K562 (cell line): ENCODE results near the gene SHC1. TPM values are rescaled to one million over a fixed set of nuclear protein-coding genes. Genes with fewer than 3 reads are reported as not detected.
A peak's percentile ranks its signal among the peaks of the same experiment; 100 is the strongest.

Experiments
- DNMT1 ChIP-seq: fragments of 450-650 bp; IDR thresholded peaks from 2 replicates; pipeline ENCODE4 v1.6.1; 2016; ENCODE audit warnings: antibody characterized with exemption, mild to moderate bottlenecking
- NCOR1 ChIP-seq: fragments of 450-650 bp; IDR thresholded peaks from 2 replicates; pipeline ENCODE4 v1.6.1; 2016; ENCODE audit warnings: mild to moderate bottlenecking, moderate library complexity
- RAD21 ChIP-seq, 2 experiments: fragments of 250-450 bp in 1 of 2; fragments of 450-650 bp in 1 of 2; sonication (Bioruptor Pico) in 1 of 2; formaldehyde crosslinking in 1 of 2; IDR thresholded peaks in 1 of 2; conservative IDR thresholded peaks in 1 of 2; 2 replicates each; pipeline versions ENCODE4 v1.4.0 to v1.8.0; 2020 to 2022; ENCODE audit warnings: mild to moderate bottlenecking in 2 of 2, moderate library complexity in 1 of 2
- TAF9B ChIP-seq: fragments of 450-650 bp; IDR thresholded peaks from 2 replicates; pipeline ENCODE4 v1.6.1; 2018; ENCODE audit warnings: mild to moderate bottlenecking; ENCODE audit not compliant: partially characterized antibody
- TOE1 ChIP-seq, 2 experiments: fragments of 450-650 bp in 1 of 2; sonication (generic) in 1 of 2; formaldehyde crosslinking in 1 of 2; IDR thresholded peaks; 2 replicates each; pipeline versions ENCODE4 v1.7.1 to v1.8.0; 2016 to 2022; ENCODE audit warnings: borderline replicate concordance in 2 of 2, mild to moderate bottlenecking in 2 of 2, antibody characterized with exemption in 1 of 2, inconsistent platforms in 1 of 2, low read depth in 1 of 2, missing genetic modification reagents in 1 of 2, moderate library complexity in 1 of 2
- ZNF830 ChIP-seq: fragments of 250-450 bp; sonication (Bioruptor Pico); IDR thresholded peaks from 2 replicates; pipeline ENCODE4 v1.5.0; 2021; ENCODE audit warnings: mild to moderate bottlenecking
- polyA plus RNA-seq, 8 experiments: library from polyadenylated mRNA; depleted of rRNA in 4 of 8; stranded (reverse) in 5 of 8; unstranded in 3 of 8; fragments of >200 nt; fragmentation: Nextera tagmentation in 2 of 8; fragmentation: Illumina TruSeq in 1 of 8; extraction: Ambion mirVana in 2 of 8; extraction: Trizol in 1 of 8; gene quantifications; 2 replicates each; pipeline versions ENCODE4 v1.2.1 to v1.2.3, GENCODE V29; 2011 to 2014; ENCODE audit warnings: inconsistent platforms in 1 of 8, missing spikeins in 1 of 8
- total RNA-seq, 7 experiments: library from RNA; depleted of rRNA in 6 of 7; stranded (reverse); fragments of >200 nt in 6 of 7; fragmentation: Illumina TruSeq in 2 of 7; extraction: Trizol in 2 of 7; gene quantifications; 2 replicates each; pipeline versions ENCODE4 v1.2.1 to v1.2.3, GENCODE V29; 2011 to 2021; ENCODE audit warnings: low replicate concordance in 1 of 7
- TF ChIP-seq, protein P1 (sequence below): fragments of 250-450 bp; sonication (Bioruptor Pico); IDR thresholded peaks from 2 replicates; pipeline ENCODE4 v1.5.0; 2021
- TF ChIP-seq, protein P2 (sequence below): fragments of 450-650 bp; IDR thresholded peaks from 2 replicates; pipeline ENCODE4 v1.6.1; 2016; ENCODE audit warnings: antibody characterized with exemption
- TF ChIP-seq, protein P3 (sequence below): IDR thresholded peaks from 2 replicates; pipeline ENCODE4 v1.6.1; 2012; ENCODE audit warnings: low read depth, low read length, improper control_type of control experiment, borderline replicate concordance
- TF ChIP-seq, protein P4 (sequence below): sonication (generic); formaldehyde crosslinking; IDR thresholded peaks from 2 replicates; pipeline ENCODE4 v1.8.0; 2023; ENCODE audit warnings: missing genetic modification reagents, mild to moderate bottlenecking, borderline replicate concordance
- TF ChIP-seq, protein P5 (sequence below): fragments of 250-450 bp; sonication (Bioruptor Pico); IDR thresholded peaks from 2 replicates; pipeline ENCODE4 v1.8.0; 2021; ENCODE audit warnings: mild to moderate bottlenecking, moderate library complexity
- TF ChIP-seq, protein P6 (sequence below): fragments of 450-650 bp; IDR thresholded peaks from 2 replicates; pipeline ENCODE4 v1.6.1; 2014; ENCODE audit warnings: low read depth, mild to moderate bottlenecking, moderate library complexity, borderline replicate concordance

SHC1 gene
- total and polyA plus RNA-seq, 9 of the 15 experiments (the other 6 are each of a cell fraction or from before 2014, with no cell fraction given), result 4.1 to 113 (median 51.9) TPM

DNA sequence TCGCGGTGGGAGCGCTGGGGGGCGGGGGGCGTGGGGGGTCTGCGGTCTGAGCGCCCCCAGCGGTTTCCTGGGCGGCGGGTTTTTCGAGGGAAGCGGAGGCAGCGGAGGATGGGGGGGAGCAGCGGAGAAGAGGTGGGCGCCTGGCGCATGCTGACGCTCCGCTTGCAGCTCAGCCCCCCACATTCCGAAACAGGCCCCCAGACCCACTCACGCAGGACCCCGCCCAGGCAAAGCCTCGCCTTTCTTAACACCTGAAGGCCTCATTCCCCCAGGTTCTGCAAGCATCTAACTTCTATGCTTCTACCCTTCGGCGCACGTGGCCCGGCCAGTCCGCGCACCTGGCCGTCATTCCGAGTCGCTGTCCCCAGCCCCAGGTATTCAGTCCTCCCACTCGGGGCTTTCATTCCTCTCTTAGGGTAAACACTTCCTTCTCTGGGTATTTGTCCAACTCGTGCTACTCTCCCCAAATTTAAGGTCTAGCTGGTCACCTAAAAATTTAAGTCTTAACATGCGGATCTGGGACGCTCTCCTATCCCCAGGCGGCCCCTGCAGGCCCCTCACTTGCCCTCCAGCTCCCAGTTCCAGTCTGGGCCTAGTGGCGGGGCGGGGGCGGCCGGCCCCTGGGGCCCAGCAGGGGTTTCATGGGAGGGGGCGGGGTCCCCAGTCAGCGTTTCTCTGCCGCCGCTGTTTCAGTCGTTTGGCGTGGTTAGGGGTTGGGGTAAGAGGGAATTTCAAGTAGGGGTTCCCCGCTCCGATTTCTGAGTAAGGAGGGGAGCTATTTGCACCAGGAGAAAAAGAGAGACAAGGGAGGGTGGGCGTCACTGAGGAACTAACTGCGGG lies 29.2 kb upstream of the SHC1 start (continued):
- TF ChIP-seq, protein P1, sequence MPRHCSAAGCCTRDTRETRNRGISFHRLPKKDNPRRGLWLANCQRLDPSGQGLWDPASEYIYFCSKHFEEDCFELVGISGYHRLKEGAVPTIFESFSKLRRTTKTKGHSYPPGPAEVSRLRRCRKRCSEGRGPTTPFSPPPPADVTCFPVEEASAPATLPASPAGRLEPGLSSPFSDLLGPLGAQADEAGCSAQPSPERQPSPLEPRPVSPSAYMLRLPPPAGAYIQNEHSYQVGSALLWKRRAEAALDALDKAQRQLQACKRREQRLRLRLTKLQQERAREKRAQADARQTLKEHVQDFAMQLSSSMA (CRISPR knock-in tag), result no peak
- TF ChIP-seq, protein P2, sequence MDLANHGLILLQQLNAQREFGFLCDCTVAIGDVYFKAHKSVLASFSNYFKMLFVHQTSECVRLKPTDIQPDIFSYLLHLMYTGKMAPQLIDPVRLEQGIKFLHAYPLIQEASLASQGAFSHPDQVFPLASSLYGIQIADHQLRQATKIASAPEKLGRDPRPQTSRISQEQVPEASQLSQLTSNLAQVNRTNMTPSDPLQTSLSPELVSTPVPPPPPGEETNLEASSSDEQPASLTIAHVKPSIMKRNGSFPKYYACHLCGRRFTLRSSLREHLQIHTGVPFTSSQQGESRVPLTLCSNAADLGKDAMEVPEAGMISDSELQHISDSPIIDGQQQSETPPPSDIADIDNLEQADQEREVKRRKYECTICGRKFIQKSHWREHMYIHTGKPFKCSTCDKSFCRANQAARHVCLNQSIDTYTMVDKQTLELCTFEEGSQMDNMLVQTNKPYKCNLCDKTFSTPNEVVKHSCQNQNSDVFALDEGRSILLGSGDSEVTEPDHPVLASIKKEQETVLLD, result no peak; the same call in 1 of the 2 replicates
- TF ChIP-seq TAF9B (no peak), DNMT1 (no peak), ZNF830 (CRISPR knock-in tag) (no peak), RAD21 (CRISPR knock-in tag; conservative IDR thresholded peaks at IDR 0.05 in 1 of 2, IDR thresholded peaks at IDR 0.05 in 1 of 2) (no peak), NCOR1 (peak; percentile 43), TOE1 (IDR thresholded peaks at IDR 0.05; ENCODE audit: borderline replicate concordance) (no peak; the same call in 1 of the 2 replicates), TOE1 (CRISPR knock-in tag; IDR thresholded peaks at IDR 0.05; ENCODE audit: borderline replicate concordance, low read depth) (no peak)
- TF ChIP-seq, protein P3, sequence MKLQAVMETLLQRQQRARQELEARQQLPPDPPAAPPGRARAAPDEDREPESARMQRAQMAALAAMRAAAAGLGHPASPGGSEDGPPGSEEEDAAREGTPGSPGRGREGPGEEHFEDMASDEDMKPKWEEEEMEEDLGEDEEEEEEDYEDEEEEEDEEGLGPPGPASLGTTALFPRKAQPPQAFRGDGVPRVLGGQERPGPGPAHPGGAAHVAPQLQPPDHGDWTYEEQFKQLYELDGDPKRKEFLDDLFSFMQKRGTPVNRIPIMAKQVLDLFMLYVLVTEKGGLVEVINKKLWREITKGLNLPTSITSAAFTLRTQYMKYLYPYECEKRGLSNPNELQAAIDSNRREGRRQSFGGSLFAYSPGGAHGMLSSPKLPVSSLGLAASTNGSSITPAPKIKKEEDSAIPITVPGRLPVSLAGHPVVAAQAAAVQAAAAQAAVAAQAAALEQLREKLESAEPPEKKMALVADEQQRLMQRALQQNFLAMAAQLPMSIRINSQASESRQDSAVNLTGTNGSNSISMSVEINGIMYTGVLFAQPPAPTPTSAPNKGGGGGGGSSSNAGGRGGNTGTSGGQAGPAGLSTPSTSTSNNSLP, result no peak
- TF ChIP-seq, protein P4, sequence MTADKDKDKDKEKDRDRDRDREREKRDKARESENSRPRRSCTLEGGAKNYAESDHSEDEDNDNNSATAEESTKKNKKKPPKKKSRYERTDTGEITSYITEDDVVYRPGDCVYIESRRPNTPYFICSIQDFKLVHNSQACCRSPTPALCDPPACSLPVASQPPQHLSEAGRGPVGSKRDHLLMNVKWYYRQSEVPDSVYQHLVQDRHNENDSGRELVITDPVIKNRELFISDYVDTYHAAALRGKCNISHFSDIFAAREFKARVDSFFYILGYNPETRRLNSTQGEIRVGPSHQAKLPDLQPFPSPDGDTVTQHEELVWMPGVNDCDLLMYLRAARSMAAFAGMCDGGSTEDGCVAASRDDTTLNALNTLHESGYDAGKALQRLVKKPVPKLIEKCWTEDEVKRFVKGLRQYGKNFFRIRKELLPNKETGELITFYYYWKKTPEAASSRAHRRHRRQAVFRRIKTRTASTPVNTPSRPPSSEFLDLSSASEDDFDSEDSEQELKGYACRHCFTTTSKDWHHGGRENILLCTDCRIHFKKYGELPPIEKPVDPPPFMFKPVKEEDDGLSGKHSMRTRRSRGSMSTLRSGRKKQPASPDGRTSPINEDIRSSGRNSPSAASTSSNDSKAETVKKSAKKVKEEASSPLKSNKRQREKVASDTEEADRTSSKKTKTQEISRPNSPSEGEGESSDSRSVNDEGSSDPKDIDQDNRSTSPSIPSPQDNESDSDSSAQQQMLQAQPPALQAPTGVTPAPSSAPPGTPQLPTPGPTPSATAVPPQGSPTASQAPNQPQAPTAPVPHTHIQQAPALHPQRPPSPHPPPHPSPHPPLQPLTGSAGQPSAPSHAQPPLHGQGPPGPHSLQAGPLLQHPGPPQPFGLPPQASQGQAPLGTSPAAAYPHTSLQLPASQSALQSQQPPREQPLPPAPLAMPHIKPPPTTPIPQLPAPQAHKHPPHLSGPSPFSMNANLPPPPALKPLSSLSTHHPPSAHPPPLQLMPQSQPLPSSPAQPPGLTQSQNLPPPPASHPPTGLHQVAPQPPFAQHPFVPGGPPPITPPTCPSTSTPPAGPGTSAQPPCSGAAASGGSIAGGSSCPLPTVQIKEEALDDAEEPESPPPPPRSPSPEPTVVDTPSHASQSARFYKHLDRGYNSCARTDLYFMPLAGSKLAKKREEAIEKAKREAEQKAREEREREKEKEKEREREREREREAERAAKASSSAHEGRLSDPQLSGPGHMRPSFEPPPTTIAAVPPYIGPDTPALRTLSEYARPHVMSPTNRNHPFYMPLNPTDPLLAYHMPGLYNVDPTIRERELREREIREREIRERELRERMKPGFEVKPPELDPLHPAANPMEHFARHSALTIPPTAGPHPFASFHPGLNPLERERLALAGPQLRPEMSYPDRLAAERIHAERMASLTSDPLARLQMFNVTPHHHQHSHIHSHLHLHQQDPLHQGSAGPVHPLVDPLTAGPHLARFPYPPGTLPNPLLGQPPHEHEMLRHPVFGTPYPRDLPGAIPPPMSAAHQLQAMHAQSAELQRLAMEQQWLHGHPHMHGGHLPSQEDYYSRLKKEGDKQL (CRISPR knock-in tag), result 0 out of 2 replicates have a peak, but pooled peaks have one; percentile 47
- TF ChIP-seq, protein P5, sequence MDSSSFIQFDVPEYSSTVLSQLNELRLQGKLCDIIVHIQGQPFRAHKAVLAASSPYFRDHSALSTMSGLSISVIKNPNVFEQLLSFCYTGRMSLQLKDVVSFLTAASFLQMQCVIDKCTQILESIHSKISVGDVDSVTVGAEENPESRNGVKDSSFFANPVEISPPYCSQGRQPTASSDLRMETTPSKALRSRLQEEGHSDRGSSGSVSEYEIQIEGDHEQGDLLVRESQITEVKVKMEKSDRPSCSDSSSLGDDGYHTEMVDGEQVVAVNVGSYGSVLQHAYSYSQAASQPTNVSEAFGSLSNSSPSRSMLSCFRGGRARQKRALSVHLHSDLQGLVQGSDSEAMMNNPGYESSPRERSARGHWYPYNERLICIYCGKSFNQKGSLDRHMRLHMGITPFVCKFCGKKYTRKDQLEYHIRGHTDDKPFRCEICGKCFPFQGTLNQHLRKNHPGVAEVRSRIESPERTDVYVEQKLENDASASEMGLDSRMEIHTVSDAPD (CRISPR knock-in tag), result no peak
- TF ChIP-seq, protein P6, sequence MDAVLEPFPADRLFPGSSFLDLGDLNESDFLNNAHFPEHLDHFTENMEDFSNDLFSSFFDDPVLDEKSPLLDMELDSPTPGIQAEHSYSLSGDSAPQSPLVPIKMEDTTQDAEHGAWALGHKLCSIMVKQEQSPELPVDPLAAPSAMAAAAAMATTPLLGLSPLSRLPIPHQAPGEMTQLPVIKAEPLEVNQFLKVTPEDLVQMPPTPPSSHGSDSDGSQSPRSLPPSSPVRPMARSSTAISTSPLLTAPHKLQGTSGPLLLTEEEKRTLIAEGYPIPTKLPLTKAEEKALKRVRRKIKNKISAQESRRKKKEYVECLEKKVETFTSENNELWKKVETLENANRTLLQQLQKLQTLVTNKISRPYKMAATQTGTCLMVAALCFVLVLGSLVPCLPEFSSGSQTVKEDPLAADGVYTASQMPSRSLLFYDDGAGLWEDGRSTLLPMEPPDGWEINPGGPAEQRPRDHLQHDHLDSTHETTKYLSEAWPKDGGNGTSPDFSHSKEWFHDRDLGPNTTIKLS, result no peak
